Panc1 (cell line): ENCODE data around the gene IGF1R. TPM values are rescaled to one million over a fixed set of nuclear protein-coding genes. Genes with fewer than 3 reads are reported as not detected.

Source experiments
- ATAC-seq: fragments of 200-7000 bp; cut with Tn5 transposase; 2 replicates; pipeline ENCODE4 v1.9.1; 2020; ENCODE audit warnings: mild to moderate bottlenecking, moderate library complexity
- BruUV-seq: library from RNA; stranded (reverse); fragments of 400-500 nt; replicated peaks from 2 replicates; lab custom pipeline; 2021; lab: Mats Ljungman, UMichigan
- CTCF ChIA-PET: fragments of 300-600 bp; sonication (Branson Sonifier 250); formaldehyde crosslinking; loops from one replicate; lab custom pipeline; 2022; ENCODE audit warnings: antibody characterized with exemption; lab: Charles Lee
- POLR2A ChIA-PET: fragments of 300-600 bp; sonication (Branson Sonifier 250); formaldehyde crosslinking; loops from one replicate; lab custom pipeline; 2022; ENCODE audit warnings: antibody characterized with exemption; lab: Charles Lee
- DNase-seq: peaks from one replicate; pipeline ENCODE4 v3.0.0-alpha.2; 2010; ENCODE audit warnings: low read depth, low spot score
- H3K27ac ChIP-seq: 2 replicates; pipeline ENCODE4 v1.5.1; 2011; ENCODE audit warnings: mild to moderate bottlenecking, low read length, inconsistent platforms
- H3K27me3 ChIP-seq: fragments of 200-500 bp; sonication (Bioruptor generic); 2 replicates; pipeline ENCODE4 v1.6.0; 2014; ENCODE audit warnings: low read length, inconsistent platforms; ENCODE audit not compliant: control insufficient read depth, insufficient read depth
- H3K36me3 ChIP-seq: fragments of 200-500 bp; sonication (Bioruptor generic); 2 replicates; pipeline ENCODE4 v1.5.1; 2014; ENCODE audit warnings: inconsistent platforms, mild to moderate bottlenecking, low read length, moderate library complexity; ENCODE audit not compliant: control insufficient read depth, insufficient read depth
- H3K4me1 ChIP-seq: 2 replicates; pipeline ENCODE4 v1.5.1; 2011; ENCODE audit warnings: inconsistent platforms, mild to moderate bottlenecking, low read length, moderate library complexity; ENCODE audit not compliant: control insufficient read depth, insufficient read depth
- H3K4me3 ChIP-seq, 2 experiments: 2 replicates each; pipeline ENCODE4 v1.5.1; 2011 to 2012; ENCODE audit warnings: low read depth in 2 of 2, low read length in 2 of 2, mild to moderate bottlenecking in 2 of 2, inconsistent platforms in 1 of 2, moderate library complexity in 1 of 2
- H3K9me3 ChIP-seq: fragments of 200-500 bp; sonication (Bioruptor generic); 2 replicates; pipeline ENCODE4 v1.5.1; 2014; ENCODE audit warnings: low read depth, mild to moderate bottlenecking, inconsistent platforms, low read length, moderate library complexity; ENCODE audit not compliant: control insufficient read depth, insufficient read depth
- CTCF ChIP-seq: fragments of 450-650 bp; IDR thresholded peaks from 2 replicates; pipeline ENCODE4 v1.5.1; 2017; ENCODE audit warnings: mild to moderate bottlenecking
- POLR2AphosphoS5 ChIP-seq: IDR thresholded peaks from 2 replicates; pipeline ENCODE4 v1.6.1; 2012; ENCODE audit warnings: mild to moderate bottlenecking, low read depth, low read length, moderate library complexity
- REST ChIP-seq, 2 experiments: IDR thresholded peaks; 2 replicates each; pipeline ENCODE4 v1.6.1; 2011 to 2012; ENCODE audit warnings: low read depth in 2 of 2, control low read depth in 1 of 2, low read length in 1 of 2, mild to moderate bottlenecking in 1 of 2, moderate library complexity in 1 of 2; ENCODE audit not compliant: insufficient read depth in 1 of 2
- SIN3A ChIP-seq: IDR thresholded peaks from 2 replicates; pipeline ENCODE4 v1.6.1; 2012; ENCODE audit warnings: low read depth, mild to moderate bottlenecking, low read length, moderate library complexity, borderline replicate concordance; ENCODE audit not compliant: insufficient read depth
- TCF7L2 ChIP-seq: IDR thresholded peaks from 2 replicates; pipeline ENCODE4 v1.6.1; 2011; ENCODE audit warnings: mild to moderate bottlenecking, low read depth, low read length, inconsistent platforms
- in situ Hi-C: cut with HindIII; loops from 2 replicates; pipeline ENCODE4 v1.10.0; 2016; ENCODE audit warnings: low sequenced_read_pairs, low pct_unique_long_range_greater_than_20kb
- intact Hi-C: fragments of 100-400 bp; cut with micrococcal nuclease; formaldehyde crosslinking; loops from one replicate; pipeline ENCODE4 v1.10.0; 2022; ENCODE audit not compliant: unreplicated experiment
- total RNA-seq: library from RNA; stranded (reverse); gene quantifications from one replicate; pipeline ENCODE4 v1.2.1, GENCODE V29; 2021; ENCODE audit not compliant: unreplicated experiment

IGF1R gene
- total RNA-seq, 1 experiment from 2014 or later: 77.1 TPM

- Histone ChIP-seq H3K27ac (no peak overlapping the region), H3K36me3 (peaks cover 9% of the 10 kb centered on the region), H3K27me3 (no peaks in the 10 kb centered on the region), H3K9me3 (no peaks in the 10 kb centered on the region), H3K4me3 (no peak overlapping the region), H3K4me1 (no peaks in the 10 kb centered on the region)
- no TSS peak for BruUV-seq
- TF ChIP-seq SIN3A (no peak), REST (IDR thresholded peaks at IDR 0.05; ENCODE audit: insufficient read depth in 1 of 2, low read depth in 2 of 2, low read length in 1 of 2) (no peak), TCF7L2 (no peak), POLR2AphosphoS5 (no peak), CTCF (no peak)
- intact Hi-C loops (no loop called here), in situ Hi-C loops (no loop called here)
- DNase-seq: no peak
- no peak for ATAC-seq
- ChIA-PET POLR2A (no interaction called here), CTCF (no interaction called here)
Measured at GRCh38 chr15:98924401-98925049, 276.2 kb downstream of the IGF1R start.

GRCh38 chr15:98926236-98926635 is 277.9 kb downstream of the IGF1R start:
- ChIA-PET CTCF (no interaction called here), POLR2A (interaction anchor here (0.7 kb wide), 1 partner anchor 21 kb away, joined by 5 read pairs; no protein-coding TSS in a partner anchor)
- peaks cover 9% of the 10 kb centered on the region for H3K36me3 ChIP-seq
- no peak overlapping the region for H3K4me3 ChIP-seq
- no peak for ATAC-seq
- no TSS peak for BruUV-seq
- DNase-seq: no peak
- H3K9me3 ChIP-seq: no peaks in the 10 kb centered on the region
- no peaks in the 10 kb centered on the region for H3K27me3 ChIP-seq
- H3K4me1 ChIP-seq: no peaks in the 10 kb centered on the region
- no peak overlapping the region for H3K27ac ChIP-seq
- TF ChIP-seq CTCF (no peak), TCF7L2 (no peak), REST (IDR thresholded peaks at IDR 0.05; ENCODE audit: insufficient read depth in 1 of 2, low read depth in 2 of 2, low read length in 1 of 2) (no peak), POLR2AphosphoS5 (no peak), SIN3A (no peak)
- in situ Hi-C loops: no loop called here
- intact Hi-C loops: no loop called here
